ENCODE results near the gene NNAT.
"Not testable (repeated sequence)": the region's sequence is repeated elsewhere in the genome, so short reads cannot be mapped to it uniquely, and the experiment has no call there.

Gene NNAT, protein sequence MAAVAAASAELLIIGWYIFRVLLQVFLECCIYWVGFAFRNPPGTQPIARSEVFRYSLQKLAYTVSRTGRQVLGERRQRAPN

DNA sequence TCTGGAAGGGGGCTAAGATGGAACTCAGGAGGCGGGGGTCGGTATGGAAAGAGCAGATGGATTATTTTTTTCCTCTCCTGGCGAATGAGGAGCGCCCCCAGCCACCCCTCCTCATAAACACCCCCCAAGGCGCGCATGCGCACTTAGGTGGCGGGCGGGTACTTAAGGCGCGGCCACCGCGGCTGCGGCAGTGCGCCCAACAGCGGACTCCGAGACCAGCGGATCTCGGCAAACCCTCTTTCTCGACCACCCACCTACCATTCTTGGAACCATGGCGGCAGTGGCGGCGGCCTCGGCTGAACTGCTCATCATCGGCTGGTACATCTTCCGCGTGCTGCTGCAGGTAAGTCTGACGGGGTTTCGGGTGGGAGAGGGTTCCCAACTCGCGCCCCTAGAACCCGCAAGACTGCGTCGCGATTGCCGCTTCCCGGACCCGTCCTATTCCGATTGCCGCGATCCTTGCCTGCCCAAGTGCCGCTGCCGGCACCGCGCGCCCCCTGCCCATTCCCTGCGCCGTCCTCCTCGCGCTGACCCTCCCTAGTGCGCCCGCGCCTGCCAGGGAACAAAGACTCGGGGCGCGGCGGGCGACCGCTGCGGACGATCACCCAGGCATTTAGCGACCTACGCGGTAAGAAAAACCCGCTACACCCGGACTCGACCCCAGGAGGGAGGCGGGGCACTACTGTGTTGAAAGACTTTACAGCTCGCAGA lies at the start of gene NNAT:
Gene NNAT (plus strand): TSS at position 190 of the 711 bp plus-strand sequence. CDS start 82 bp downstream, at position 272.
- DNase-seq (ENCODE audit: low spot score) = no peak

DNA sequence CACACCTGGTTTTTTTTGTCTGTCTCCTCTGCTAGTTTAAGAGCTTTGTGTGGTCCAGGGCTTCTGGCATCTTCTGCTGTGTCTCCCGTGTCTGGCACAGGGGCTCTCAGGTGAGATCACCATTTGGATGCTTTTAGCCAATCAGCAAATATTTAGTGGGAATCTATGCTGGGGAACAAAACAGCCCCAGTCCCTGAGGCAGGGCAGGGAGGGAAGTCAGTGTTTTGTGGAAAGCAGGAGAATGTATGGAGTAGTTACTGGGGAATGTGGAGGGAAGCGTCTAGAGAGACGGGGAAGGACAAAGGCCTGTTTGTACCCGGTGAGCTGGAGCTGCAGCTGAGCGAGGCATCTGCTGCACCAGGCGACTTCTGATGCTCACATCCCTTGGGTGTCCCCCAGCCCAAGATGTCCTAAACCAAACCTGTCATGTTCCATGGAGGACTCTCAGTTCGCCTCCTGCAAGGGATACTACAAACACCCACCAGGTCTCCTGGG lies 49.3 kb upstream of the NNAT start:
- DNase-seq (ENCODE audit: low spot score) = peak; percentile 30

DNA sequence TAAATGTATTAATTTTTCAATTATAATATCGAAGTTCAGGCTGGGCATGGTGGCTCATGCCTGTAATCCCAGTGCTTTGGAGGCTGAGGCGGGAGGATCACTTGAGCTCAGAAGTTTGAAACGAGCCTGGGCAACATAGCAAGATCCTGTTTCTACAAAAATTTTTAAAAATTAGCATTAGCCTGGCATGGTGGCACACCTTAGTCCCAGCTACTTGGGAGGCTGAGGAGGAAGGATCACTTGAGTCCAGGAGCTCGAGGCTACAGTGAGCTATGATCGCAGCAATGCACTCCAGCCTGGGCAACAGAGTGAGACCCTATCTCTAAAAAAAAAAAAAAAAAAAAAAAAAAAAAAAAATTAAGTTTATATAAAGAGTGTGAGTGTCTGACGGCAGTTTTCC lies 48.6 kb upstream of the NNAT start:
- not testable (repeated sequence) for DNase-seq (ENCODE audit: low spot score)

DNA sequence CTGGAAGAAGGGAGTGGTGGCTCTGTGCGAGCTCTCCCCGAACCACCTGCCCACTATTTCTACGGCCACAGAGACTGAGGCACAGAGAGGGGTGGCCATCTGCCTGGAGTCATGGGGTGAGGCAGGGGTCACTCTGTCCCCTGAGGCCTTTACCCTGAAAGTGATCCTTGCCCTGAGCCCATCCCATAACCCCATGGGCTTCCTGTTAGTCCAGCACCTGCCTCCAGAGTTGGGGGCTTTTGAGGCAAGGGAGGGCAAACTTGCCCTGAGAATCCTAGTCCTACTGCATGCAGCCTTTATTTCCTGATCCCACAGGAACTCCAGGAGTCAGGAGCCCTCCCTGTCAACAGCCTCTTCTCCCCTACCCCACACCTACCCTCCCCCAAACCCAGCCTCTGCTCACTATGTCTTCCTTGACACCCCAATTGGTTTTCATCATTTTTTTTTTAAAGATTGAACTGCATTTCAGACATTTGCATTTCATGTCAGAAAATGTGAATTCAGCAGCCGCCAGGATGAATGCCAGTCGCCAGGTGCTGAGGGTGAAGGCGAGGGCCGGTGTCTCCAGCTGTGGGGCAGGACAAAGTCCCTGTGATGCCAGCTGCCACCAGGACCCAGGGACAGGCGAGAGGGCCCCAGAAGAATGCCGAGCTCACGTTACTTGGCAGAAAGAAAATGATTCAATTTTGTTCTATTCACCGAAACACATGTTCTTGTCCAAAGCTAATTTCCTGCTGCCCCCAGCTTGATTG lies 47.6 kb upstream of the NNAT start:
- no peak for DNase-seq (ENCODE audit: low spot score)

DNA sequence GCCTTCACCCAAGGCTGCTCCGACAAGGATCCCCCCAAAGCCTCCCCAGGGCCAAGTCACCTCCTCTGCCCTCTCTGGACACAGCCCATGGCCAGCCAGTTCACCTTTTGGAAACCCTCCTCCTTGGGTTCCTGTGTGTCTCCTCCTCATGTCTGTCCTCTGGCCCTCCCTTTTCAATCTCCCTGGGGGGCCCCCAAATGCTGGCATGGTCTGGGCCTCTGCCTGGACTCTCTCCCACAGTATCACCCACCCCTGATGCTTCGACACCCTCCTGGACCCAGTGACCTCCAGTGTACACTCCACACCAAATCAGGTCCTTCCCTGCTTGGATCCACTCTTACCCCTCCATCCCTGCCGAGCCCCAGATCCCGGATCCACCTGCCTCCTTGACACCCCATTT lies 46.7 kb upstream of the NNAT start:
- DNase-seq (ENCODE audit: low spot score) = no peak

DNA sequence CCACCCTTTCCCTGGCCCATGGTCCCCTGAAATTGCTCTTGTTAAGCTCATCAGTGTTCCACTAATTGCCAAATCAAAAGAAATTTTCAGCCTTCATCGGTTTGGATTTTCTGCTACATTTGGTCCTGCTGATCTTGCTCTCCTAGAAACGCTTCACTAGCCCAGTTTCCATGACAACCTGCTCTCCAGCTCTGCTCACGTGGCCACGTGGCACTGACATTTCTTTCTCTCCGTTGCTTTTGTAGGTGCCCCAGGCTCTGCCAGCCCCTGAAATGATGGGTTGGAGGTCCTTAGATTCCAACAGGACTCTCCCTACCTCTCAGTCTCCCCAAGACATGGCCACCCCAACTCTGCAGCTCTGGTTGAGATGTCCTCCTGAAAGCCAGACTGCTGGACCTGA lies 45.8 kb upstream of the NNAT start:
- DNase-seq (ENCODE audit: low spot score) = no peak

DNA sequence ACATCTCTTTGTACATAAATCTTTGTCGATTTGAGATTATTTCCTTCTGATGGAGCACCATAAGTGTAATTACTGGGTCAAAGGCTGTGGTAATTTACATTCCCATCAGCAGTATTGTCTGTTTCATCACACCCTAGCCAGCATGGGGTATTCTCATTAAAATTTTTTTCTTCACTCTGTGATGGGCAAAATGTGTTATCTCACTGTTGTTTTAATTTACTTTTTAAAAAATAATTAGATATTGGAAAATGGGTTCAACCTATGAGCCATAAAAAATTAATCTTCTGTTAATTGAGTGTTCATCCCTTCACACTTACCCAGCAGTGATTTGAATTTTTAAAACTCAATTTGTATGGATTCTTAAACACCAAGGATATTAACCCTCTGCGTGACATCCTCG lies 44.0 kb upstream of the NNAT start:
- DNase-seq (ENCODE audit: low spot score) = no peak

DNA sequence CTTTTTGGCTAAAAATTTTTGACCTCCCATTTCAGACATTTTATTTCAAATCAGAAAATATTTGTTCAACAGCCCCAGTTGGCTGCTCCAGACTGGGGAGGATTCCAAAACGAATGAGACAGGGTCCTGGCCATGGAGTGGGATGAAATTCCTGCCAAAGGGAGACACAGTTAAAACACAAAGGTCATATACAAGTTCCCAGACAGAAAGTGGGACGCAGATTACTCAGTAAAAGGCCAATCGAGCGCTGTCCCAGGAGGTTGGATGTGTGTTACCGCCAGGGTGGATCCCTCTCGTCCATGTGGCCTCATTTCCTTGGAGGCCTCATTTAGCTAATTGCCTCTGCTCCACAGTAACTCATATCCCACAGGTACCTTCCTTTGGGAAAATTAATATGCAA lies 41.8 kb upstream of the NNAT start:
- no peak for DNase-seq (ENCODE audit: low spot score)

DNA sequence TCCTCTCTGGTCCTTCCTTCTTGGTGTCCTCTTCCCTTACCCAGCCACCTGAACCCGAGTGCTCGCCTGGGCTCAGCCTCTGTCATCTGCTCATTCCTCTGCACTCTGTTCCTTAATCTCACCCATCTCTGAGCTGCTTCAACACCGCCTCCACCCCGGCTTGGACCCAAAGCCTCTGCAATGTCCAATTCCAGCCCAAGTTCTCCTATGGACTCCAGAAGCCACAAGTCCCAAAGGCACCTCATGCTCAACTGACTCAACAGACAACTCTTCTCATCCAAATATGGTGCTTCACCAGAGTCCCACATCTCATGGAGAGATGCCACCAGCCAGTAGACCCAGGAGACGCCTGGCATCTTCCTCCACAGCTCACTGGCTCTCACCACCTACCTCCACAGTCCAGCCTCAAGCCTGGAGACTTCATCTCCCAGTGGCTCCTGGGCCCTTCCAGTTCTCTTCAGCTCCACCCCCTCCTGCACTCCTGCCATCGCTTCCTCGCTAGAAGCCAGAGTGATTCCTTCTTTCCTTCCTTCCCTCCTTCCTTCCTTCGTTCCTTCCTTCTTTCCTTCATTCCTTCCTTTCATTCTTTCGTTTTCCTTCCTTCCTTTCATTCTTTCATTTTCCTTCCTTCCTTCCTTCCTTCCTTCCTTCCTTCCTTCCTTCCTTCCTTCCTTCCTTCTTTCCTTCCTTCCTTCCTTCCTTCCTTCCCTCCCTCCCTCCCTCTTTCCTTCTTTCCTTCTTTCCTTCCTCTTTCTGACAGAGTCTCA lies 40.9 kb upstream of the NNAT start:
- DNase-seq (ENCODE audit: low spot score) = no peak

DNA sequence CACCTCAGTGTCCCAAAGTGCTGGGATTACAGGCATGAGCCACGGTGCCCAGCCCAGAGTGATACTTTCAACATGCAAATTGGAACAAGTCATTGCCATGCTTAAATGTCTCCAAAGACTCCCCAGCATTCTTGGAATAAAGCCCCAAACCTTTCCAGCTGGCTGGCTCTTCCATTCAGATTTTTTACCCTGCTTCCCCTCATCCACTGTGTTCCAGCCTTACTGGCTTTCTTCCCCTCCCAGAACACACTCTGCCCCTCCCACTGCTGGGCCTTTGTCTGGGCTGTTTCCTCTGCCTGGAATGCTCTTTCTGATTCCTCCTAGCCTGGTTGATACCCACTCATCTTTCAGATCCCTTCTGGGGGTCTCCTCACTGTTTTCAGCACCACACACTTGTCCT lies 40.1 kb upstream of the NNAT start:
- no peak for DNase-seq (ENCODE audit: low spot score)

DNA sequence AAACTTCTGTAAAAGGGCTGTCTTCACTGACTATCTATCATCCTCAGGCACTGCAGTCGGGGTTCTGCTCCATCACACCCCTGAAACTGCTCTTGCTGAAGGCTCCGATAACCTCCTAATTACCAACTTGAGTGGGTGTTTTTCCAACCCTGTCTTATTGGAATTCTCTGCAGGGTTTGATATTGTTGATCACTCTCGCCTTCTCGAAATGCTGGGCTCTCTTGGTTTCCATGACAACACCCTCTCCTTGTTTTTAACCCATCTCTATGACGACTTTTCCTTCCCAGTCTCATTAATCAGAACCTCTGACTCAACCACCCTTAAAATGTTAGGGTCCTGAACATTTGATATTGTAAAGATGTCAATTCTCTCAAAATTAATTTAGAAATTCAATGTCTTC lies 39.4 kb upstream of the NNAT start:
- no peak for DNase-seq (ENCODE audit: low spot score)

DNA sequence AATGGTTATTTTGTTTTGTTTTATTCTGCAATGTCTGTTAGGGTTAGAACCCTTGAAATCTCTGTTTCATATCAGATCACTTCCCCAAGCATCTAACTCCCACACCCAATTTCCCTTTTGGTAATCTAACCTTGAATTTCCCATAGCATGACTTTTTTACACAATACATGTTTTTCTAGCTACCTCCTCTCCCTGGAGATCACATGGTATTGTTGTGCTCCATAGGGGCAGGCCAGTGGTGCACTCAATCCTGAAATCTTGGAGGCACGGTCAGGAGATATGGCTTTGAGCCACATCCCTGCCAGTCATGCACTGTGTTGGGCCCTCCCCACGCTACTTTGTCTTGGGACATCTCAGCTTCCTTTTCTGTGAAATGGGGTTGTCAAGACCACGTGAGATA lies 36.7 kb upstream of the NNAT start:
- no peak for DNase-seq (ENCODE audit: low spot score)

DNA sequence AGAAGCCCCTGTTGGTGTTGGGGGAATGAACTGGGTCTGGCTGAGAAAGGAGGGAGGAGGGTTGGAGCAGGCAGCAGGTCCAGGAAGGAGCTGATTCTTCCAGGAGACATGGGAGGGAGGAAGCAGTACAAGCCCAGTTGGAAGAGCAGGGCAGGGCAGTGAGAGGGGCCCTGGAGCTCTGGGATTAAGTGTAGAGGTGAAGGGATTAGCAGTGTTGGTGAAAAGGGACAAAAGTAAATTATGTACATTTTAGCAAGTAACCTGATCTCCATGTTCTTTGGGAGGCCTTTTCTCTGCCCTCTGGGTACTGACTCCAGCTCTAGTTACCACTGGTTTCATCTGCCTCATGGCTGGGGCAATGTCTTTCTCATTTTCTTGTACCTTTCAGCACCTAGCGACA lies 34.8 kb upstream of the NNAT start:
- not testable (repeated sequence) for DNase-seq (ENCODE audit: low spot score)

DNA sequence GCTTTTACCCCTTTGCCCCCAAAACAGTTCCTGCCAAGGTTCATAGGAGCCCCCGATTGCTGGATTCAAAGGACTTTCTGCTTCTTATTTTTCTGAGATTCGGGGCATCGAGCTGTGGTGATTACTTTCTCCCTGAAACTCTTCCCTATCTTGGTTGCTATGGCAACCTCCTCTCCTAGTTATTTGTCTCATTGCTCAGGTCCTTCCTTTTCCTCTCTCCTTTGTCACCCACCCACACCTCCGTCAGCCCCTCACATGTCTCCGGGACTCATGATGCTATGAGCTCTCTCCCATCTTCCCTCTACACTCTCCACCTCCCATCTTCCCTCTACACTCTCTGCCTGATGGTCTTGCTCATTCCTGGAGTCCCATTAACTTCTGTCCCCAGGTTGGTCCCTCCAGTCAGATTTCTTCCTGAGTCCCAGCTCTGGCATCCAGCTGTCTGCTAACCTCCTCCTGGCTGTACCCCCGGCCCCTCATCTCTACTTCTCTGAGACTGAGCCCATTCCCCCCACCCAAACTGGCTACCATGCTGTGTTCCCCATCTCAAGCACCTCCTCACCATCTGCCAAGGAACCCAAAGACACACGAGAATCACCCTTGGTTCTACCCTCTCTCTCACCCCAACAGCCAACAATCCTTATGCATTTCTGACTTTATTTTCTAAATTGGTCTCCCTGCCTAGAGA lies 30.2 kb upstream of the NNAT start:
- DNase-seq (ENCODE audit: low spot score) = no peak

DNA sequence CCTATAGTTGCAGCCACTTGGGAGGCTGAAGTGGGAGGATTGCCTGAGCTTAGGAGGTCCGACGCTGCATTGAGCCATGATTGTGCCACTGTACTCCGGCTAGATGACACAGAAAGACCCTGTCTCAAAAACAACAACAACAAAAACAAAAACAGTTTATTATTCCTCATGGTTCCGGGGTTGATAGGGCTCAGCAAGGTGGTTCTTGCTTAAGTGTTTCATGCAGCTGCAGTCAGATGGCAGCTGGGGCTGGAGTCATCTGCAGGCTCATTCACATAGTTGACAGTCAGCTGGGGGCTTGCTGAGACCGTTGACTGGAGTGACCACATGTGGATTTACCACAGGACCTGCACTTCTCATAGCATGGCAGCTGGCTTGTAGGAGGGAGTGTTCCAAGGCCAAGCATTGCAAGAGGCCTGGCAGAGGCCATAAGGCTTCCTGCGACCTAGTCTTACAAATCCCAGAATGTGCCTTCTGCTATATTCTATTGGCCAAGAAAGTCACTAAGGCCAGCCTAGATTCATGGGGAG lies 28.9 kb upstream of the NNAT start:
- no peak for DNase-seq (ENCODE audit: low spot score)

DNA sequence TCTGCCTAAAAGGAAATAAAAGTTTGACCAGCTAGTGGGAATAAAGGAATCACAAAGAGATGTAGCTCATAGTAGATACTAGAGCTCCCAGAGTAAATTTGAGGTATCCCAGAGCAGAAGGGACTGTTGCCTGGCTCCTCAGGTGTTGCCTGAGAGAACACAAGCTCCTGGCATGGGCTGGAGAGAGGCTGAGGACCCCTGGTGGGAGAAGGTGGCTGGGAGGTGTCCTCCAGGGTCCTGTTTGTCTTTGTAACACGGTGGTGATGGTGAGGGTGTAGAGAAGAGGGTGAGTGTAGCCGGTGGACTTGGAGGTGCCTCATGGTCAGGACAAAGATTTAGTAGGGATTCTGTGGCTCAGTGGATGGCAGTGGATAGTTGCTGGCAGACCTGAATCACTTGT lies 28.1 kb upstream of the NNAT start:
- no peak for DNase-seq (ENCODE audit: low spot score)

DNA sequence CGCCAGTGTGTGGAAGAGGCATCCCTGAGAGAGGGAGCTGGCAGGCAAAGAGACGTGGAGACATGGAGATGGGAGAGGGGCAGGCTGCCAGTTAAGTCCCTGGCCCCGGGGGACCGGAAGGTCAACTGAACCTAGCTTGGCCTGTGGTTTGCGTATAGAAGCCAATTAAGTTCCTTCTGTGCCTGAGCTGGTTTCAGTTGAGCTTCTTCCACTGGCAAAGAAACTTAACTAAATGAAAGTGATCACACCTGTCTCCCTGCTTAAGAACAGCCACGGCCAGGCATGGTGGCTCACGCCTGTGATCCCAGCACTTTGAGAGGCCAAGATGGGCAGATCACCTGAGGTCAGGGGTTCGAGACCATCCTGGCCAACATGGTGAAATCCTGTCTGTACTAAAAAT lies 26.7 kb upstream of the NNAT start:
- no peak for DNase-seq (ENCODE audit: low spot score)

DNA sequence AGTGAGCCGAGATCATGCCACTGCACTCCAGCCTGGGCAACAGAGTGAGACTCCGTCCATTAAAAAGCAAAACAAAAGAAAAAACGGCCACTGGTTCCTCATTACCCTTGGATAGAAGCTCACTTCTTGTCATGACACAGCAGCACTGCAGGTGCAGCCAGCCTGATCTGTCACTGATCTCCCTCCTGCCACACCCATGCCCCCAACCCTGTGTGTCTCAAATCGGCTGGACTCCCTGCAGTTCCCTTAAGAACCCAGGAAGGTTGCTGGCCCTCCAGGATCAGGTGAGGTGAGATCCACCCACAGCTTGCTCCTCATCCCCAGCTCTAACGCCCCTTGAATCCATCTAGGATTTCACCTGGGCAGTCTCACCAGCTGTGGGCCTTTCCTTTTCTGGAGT lies 26.3 kb upstream of the NNAT start:
- no peak for DNase-seq (ENCODE audit: low spot score)

DNA sequence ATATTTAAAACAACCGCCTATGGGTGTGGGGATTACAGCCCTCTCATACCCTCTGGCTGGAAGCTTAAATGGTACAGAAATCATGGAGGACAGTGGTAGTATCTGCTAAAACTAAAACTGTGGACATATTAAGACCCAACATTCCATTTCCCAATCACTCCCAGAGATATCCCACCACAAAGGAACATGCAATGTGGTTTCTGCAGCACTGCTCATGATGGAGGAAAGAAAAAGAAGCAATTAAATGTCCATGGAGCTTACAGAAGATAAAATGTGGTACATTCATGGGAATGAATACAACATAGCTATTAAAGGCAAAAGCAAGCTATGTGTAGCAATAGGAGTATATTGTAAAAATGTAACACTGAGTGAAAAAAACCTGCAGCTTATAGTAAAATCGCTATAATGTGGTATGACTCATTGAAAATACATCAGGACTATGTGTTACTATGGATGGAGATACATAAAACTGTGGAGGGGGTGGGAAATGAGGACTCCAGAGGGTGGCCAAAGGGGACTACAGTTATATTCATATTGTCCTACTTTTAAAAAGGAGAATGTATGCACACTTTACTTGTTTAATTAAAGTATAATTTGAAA lies 22.9 kb upstream of the NNAT start:
- no peak for DNase-seq (ENCODE audit: low spot score)

DNA sequence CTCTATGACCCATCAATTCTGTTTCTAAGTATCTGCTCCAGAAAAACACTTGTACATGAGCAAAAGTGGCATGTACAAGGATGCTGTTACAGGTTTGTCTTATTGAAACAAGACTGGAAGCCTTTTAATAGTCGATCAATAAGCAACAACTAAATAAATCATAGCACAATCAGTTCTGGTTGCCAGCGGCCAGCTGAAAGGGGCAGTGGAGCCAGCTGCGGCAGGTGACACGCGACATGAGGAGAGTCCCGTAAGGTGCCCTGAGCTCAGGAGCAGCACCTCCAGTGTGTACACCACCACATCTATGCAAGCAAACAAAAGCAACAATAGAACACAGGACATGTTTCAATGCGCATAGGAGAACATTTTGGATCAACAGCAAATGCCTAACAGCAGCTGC lies 20.7 kb upstream of the NNAT start:
- no peak for DNase-seq (ENCODE audit: low spot score)

DNA sequence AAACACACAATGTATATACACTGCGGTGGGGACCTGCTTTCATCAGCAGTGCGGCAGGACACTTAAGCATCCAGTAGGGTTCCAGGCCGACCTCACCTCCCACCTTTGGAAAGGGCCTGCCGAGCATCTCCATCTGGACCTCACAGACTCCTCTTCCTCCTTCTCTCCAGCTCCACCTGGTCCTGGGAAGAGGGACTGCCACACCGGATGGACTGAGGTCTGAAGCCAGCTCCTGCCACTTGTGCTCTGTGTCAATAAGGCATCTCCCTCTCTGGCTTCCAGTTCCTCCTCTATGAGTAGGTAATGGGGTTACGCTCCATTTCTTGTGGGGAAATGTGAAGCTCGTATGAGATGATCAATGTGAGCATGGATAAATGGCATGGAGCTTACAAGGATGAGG lies 19.1 kb upstream of the NNAT start:
- no peak for DNase-seq (ENCODE audit: low spot score)
